ENCODE data around the gene RNASET2.
"Not testable (repeated sequence)": the region's sequence is repeated elsewhere in the genome, so short reads cannot be mapped to it uniquely, and the experiment has no call there.

The RNASET2 gene

DNA sequence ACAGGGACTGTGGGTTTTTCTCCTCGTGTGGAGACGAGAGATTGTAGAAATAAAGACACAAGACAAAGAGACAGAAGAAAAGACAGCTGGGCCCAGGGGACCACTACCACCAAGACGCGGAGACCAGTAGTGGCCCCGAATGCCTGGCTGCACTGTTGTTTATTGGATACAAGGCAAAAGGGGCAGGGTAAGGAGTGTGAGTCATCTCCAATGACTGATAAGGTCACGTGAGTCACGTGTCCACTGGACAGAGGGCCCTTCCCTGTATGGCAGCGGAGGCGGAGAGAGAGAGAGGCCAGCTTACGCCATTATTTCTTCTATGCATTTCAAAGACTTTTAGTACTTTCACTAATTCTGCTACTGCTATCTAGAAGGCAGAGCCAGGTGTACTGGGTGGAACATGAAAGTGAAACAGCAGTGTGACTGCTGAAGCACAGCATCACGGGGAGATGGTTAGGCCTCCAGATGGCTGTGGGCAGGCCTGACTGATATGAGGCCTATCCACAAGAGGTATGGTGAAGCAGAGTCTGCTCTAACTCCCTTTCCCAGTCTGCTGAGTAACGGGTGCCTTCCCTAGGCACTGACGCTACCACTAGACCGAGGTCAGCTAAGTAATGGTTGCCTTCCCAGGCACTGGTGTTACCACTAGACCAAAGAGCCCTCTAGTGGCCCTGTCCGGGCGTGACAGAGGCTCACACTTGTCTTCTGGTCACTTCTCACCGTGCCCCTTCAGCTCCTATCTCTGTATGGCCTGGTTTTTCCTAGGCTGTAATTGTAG, 5.3 kb downstream of the RNASET2 start:
- H4K20me1 ChIP-seq (ENCODE audit: insufficient read depth, low read length); H3K27me3 ChIP-seq (ENCODE audit: insufficient read depth, low read length); H3K9me2 ChIP-seq (ENCODE audit: low read depth, low read length); H3K9me3 ChIP-seq (ENCODE audit: low read length); H2AFZ ChIP-seq (ENCODE audit: low read length); H3K79me2 ChIP-seq (ENCODE audit: insufficient read depth, low read length); H3K9ac ChIP-seq (ENCODE audit: low read length): not testable (repeated sequence)
- H3K4me1 ChIP-seq (ENCODE audit: insufficient read depth, low read length, severe bottlenecking) = peaks cover 59% of the 10 kb centered on the region
- H3K4me2 ChIP-seq (ENCODE audit: low read length) = peak overlapping the region; percentile 52
- TF ChIP-seq, protein P1, sequence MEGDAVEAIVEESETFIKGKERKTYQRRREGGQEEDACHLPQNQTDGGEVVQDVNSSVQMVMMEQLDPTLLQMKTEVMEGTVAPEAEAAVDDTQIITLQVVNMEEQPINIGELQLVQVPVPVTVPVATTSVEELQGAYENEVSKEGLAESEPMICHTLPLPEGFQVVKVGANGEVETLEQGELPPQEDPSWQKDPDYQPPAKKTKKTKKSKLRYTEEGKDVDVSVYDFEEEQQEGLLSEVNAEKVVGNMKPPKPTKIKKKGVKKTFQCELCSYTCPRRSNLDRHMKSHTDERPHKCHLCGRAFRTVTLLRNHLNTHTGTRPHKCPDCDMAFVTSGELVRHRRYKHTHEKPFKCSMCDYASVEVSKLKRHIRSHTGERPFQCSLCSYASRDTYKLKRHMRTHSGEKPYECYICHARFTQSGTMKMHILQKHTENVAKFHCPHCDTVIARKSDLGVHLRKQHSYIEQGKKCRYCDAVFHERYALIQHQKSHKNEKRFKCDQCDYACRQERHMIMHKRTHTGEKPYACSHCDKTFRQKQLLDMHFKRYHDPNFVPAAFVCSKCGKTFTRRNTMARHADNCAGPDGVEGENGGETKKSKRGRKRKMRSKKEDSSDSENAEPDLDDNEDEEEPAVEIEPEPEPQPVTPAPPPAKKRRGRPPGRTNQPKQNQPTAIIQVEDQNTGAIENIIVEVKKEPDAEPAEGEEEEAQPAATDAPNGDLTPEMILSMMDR (IDR thresholded peaks at IDR 0.05; ENCODE audit: low read length) = peak; percentile 62
- H3K27ac ChIP-seq (ENCODE audit: low read depth, low read length, poor library complexity, severe bottlenecking) = peak overlapping the region; percentile 93
- H3F3A ChIP-seq (ENCODE audit: insufficient read depth, low read length) = peaks cover 15% of the 10 kb centered on the region
- peak overlapping the region; percentile 20 for H3K4me3 ChIP-seq (ENCODE audit: low read depth, low read length, poor library complexity, severe bottlenecking)
- H3K36me3 ChIP-seq (ENCODE audit: insufficient read depth, low read length) = peaks cover 33% of the 10 kb centered on the region

DNA sequence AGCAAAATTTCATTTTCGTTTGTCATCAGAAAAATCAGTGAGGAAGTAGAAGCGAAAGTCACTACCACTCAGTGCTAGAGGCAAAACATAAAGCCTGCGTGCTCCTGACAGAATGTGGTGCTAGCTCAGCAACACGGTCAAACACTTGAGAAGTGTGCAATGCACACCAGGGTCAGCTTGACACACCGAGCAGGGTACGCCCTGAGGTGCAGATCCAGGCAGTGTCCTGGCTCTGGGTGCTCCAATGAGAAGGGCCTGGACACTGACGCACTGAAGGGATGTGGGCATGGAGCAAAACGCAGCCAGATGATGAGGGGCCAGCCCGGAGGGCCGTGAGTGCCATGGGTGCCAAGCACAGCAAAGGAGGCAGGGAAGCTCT, 5.9 kb downstream of the RNASET2 start:
- Histone ChIP-seq H3K9me2 (ENCODE audit: low read depth, low read length) (no peaks in the 10 kb centered on the region), H3K36me3 (ENCODE audit: insufficient read depth, low read length) (peaks cover 38% of the 10 kb centered on the region), H3F3A (ENCODE audit: insufficient read depth, low read length) (peaks cover 15% of the 10 kb centered on the region), H3K9ac (ENCODE audit: low read length) (peak overlapping the region; percentile 24; the same call in 1 of the 2 replicates), H3K9me3 (ENCODE audit: low read length) (no peaks in the 10 kb centered on the region), H3K4me3 (ENCODE audit: low read depth, low read length, poor library complexity, severe bottlenecking) (peak overlapping the region; percentile 20), H3K27ac (ENCODE audit: low read depth, low read length, poor library complexity, severe bottlenecking) (peak overlapping the region; percentile 93), H2AFZ (ENCODE audit: low read length) (no peak overlapping the region), H3K79me2 (ENCODE audit: insufficient read depth, low read length) (no peaks in the 10 kb centered on the region), H3K27me3 (ENCODE audit: insufficient read depth, low read length) (no peaks in the 10 kb centered on the region), H3K4me1 (ENCODE audit: insufficient read depth, low read length, severe bottlenecking) (peaks cover 57% of the 10 kb centered on the region), H3K4me2 (ENCODE audit: low read length) (peak overlapping the region; percentile 52), H4K20me1 (ENCODE audit: insufficient read depth, low read length) (no peaks in the 10 kb centered on the region)
- TF ChIP-seq, protein P1 (IDR thresholded peaks at IDR 0.05; ENCODE audit: low read length) = no peak
- TF ChIP-seq EZH2 (IDR thresholded peaks at IDR 0.05; ENCODE audit: borderline replicate concordance, low read length) = no peak

DNA sequence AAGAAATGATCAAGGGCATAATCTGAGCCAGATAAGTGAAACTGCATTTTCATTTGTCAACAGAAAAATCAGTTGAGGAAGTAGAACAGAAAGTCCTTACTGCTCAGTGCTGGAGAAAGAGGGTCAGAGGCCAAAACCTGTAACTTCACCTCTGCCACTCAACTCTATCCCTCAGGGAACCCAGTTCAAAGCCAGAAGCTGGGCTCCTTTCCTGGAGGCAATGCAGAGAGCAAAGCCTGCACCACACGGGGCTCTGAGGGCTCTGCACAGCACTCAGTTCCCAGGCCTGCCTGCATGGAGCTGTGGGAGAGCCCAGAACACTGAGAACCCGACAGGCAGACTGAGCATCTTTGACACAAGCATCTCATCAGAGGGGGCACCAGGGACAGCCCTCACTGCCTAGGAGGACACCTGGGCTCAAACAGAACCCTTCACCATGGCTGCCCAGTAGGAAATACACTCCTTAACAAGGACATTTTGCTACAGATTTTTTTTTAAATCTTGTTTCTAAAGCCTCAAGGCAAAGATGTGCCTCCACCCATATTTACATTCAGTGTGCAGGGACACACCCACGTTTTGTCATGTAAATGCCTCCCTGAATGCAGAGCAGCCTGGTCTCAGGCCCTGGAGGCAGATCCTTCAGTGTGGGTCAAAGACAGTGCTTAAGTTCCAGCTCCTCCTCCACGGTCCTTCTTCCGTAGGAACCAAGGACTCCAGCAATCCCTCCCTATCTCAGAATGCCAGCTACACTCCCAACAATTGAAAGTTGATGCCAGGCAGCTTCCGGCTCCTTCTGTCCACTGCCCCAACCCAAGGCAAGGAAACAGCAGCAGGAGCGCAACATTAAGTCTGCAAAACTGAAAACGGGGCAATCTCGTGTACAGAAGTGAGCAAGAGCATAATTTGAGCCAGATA, 6.6 kb downstream of the RNASET2 start:
- H3K4me2 ChIP-seq (ENCODE audit: low read length) = peak overlapping the region; percentile 52
- peaks cover 43% of the 10 kb centered on the region for H3K36me3 ChIP-seq (ENCODE audit: insufficient read depth, low read length)
- H3K9me2 ChIP-seq (ENCODE audit: low read depth, low read length) = no peaks in the 10 kb centered on the region
- H3K9ac ChIP-seq (ENCODE audit: low read length) = peak overlapping the region; percentile 24; the same call in 1 of the 2 replicates
- no peaks in the 10 kb centered on the region for H3K79me2 ChIP-seq (ENCODE audit: insufficient read depth, low read length)
- peak overlapping the region; percentile 93 for H3K27ac ChIP-seq (ENCODE audit: low read depth, low read length, poor library complexity, severe bottlenecking)
- no peaks in the 10 kb centered on the region for H3K27me3 ChIP-seq (ENCODE audit: insufficient read depth, low read length)
- H3F3A ChIP-seq (ENCODE audit: insufficient read depth, low read length) = peaks cover 15% of the 10 kb centered on the region
- H3K4me3 ChIP-seq (ENCODE audit: low read depth, low read length, poor library complexity, severe bottlenecking) = no peak overlapping the region
- peaks cover 50% of the 10 kb centered on the region for H3K4me1 ChIP-seq (ENCODE audit: insufficient read depth, low read length, severe bottlenecking)
- H4K20me1 ChIP-seq (ENCODE audit: insufficient read depth, low read length) = no peaks in the 10 kb centered on the region
- TF ChIP-seq, protein P1 (IDR thresholded peaks at IDR 0.05; ENCODE audit: low read length) = no peak
- TF ChIP-seq EZH2 (IDR thresholded peaks at IDR 0.05; ENCODE audit: borderline replicate concordance, low read length) = no peak
- no peaks in the 10 kb centered on the region for H3K9me3 ChIP-seq (ENCODE audit: low read length)
- H2AFZ ChIP-seq (ENCODE audit: low read length) = no peak overlapping the region

DNA sequence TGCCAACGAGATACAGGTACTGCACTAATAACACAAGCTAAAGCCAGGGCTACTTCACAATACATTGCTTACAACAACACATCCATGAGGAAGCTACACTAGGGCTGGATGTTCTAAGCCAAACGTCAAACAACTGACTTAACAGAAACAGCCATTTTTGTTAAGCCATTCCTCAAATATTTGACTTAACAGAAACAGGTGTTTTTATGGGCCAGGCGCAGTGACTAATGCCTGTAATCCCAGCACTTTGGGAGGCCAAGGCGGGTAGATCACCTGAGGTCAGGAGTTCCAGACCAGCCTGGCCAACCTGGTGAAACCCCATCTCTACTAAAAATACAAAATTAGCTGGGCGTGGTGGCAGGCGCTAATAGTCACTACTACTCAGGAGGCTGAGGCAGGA, 7.6 kb downstream of the RNASET2 start:
- not testable (repeated sequence) for H3F3A ChIP-seq (ENCODE audit: insufficient read depth, low read length); H3K27ac ChIP-seq (ENCODE audit: low read depth, low read length, poor library complexity, severe bottlenecking)

More for the DNA sequence above, 7.6 kb downstream of the RNASET2 start:
- peaks cover 51% of the 10 kb centered on the region for H3K36me3 ChIP-seq (ENCODE audit: insufficient read depth, low read length)
- not testable (repeated sequence) for H3K9ac ChIP-seq (ENCODE audit: low read length); H3K4me3 ChIP-seq (ENCODE audit: low read depth, low read length, poor library complexity, severe bottlenecking); H3K27me3 ChIP-seq (ENCODE audit: insufficient read depth, low read length); H2AFZ ChIP-seq (ENCODE audit: low read length); H3K9me2 ChIP-seq (ENCODE audit: low read depth, low read length); H4K20me1 ChIP-seq (ENCODE audit: insufficient read depth, low read length); H3K4me2 ChIP-seq (ENCODE audit: low read length); H3K9me3 ChIP-seq (ENCODE audit: low read length); H3K79me2 ChIP-seq (ENCODE audit: insufficient read depth, low read length)
- H3K4me1 ChIP-seq (ENCODE audit: insufficient read depth, low read length, severe bottlenecking) = peaks cover 40% of the 10 kb centered on the region

All from OCI-LY1 (cell line).